Mammary epithelial cell (primary cell): Measurements from ENCODE around the gene SPATA2.

Source experiments
- CTCF ChIP-seq, 2 donors: IDR thresholded peaks in 1 of 2; conservative IDR thresholded peaks in 1 of 2; 2 replicates each; pipeline ENCODE4 v1.5.1; 2011 to 2012; ENCODE audit warnings: inconsistent platforms in 2 of 2, low read length in 2 of 2, mild to moderate bottlenecking in 2 of 2, control low read depth in 1 of 2, low read depth in 1 of 2; ENCODE audit not compliant: insufficient read depth in 1 of 2; ENCODE audit errors: extremely low read depth in 1 of 2
- EZH2 ChIP-seq: IDR thresholded peaks from 2 replicates; pipeline ENCODE4 v1.6.1; 2012; ENCODE audit warnings: low read length, inconsistent platforms, borderline replicate concordance

GRCh38 chr20:49919461-49919860, 4.1 kb upstream of the SPATA2 start:
- TF ChIP-seq CTCF (conservative IDR thresholded peaks at IDR 0.05 in 1 of 2, IDR thresholded peaks at IDR 0.05 in 1 of 2; ENCODE audit: extremely low read depth in 1 of 2, insufficient read depth in 1 of 2, low read depth in 1 of 2, low read length in 2 of 2) (no peak), EZH2 (no peak)
